GM23338 (cell line): ENCODE data around the gene CPNE4. TPM values are rescaled to one million over a fixed set of nuclear protein-coding genes. Genes with fewer than 3 reads are reported as not detected.

ENCODE experiments used
- ATAC-seq: fragments of 200-7000 bp; cut with Tn5 transposase; 3 replicates; pipeline ENCODE4 v1.9.1; 2020
- DNase-seq: peaks from one replicate; pipeline ENCODE4 v3.0.0-alpha.2; 2015; ENCODE audit warnings: low spot score
- H2AFZ ChIP-seq: fragments of 200-600 bp; sonication (generic); 2 replicates; pipeline ENCODE4 v1.8.0; 2016; ENCODE audit warnings: antibody characterized with exemption, mild to moderate bottlenecking, moderate library complexity
- H3F3A ChIP-seq: fragments of 200-600 bp; sonication (generic); replicated peaks from 2 replicates; pipeline ENCODE4 v1.8.0; 2017; ENCODE audit warnings: antibody characterized with exemption, mixed run types, low read depth
- H3K27ac ChIP-seq: fragments of 200-600 bp; sonication (generic); 2 replicates; pipeline ENCODE4 v1.6.1; 2016; ENCODE audit warnings: low read depth
- H3K27me3 ChIP-seq: fragments of 200-600 bp; sonication (generic); 2 replicates; pipeline ENCODE4 v1.8.0; 2016; ENCODE audit warnings: mild to moderate bottlenecking, mixed run types, moderate library complexity; ENCODE audit not compliant: insufficient read depth
- H3K36me3 ChIP-seq: fragments of 200-600 bp; sonication (generic); 2 replicates; pipeline ENCODE4 v1.8.0; 2016; ENCODE audit warnings: mild to moderate bottlenecking; ENCODE audit not compliant: insufficient read depth
- H3K4me1 ChIP-seq: fragments of 200-600 bp; sonication (generic); 2 replicates; pipeline ENCODE4 v1.8.0; 2016; ENCODE audit warnings: mild to moderate bottlenecking, moderate library complexity; ENCODE audit not compliant: insufficient read depth
- H3K4me2 ChIP-seq: fragments of 200-600 bp; sonication (generic); 2 replicates; pipeline ENCODE4 v1.7.1; 2017; ENCODE audit warnings: mixed run types
- H3K4me3 ChIP-seq: fragments of 200-600 bp; sonication (generic); 2 replicates; pipeline ENCODE4 v1.6.1; 2016; ENCODE audit warnings: mixed run types
- H3K79me2 ChIP-seq: fragments of 200-600 bp; sonication (generic); replicated peaks from 2 replicates; pipeline ENCODE4 v1.8.0; 2017; ENCODE audit warnings: mild to moderate bottlenecking; ENCODE audit not compliant: insufficient read depth
- H3K9me2 ChIP-seq: fragments of 200-600 bp; sonication (generic); 2 replicates; pipeline ENCODE4 v1.8.0; 2017; ENCODE audit not compliant: insufficient read depth
- H4K20me1 ChIP-seq: fragments of 200-600 bp; sonication (generic); replicated peaks from 2 replicates; pipeline ENCODE4 v1.8.0; 2017; ENCODE audit warnings: mild to moderate bottlenecking; ENCODE audit not compliant: insufficient read depth
- H3K27ac Mint-ChIP-seq: 2 replicates; pipeline ENCODE4 v1.8.0; 2020; ENCODE audit warnings: inconsistent platforms, mild to moderate bottlenecking, moderate library complexity, mixed read lengths
- H3K27me3 Mint-ChIP-seq: 3 replicates; pipeline ENCODE4 v1.8.0; 2022; ENCODE audit warnings: low read depth, mild to moderate bottlenecking, moderate library complexity, mixed read lengths, inconsistent platforms; ENCODE audit not compliant: insufficient read depth, poor library complexity
- H3K36me3 Mint-ChIP-seq: 3 replicates; pipeline ENCODE4 v1.8.0; 2021; ENCODE audit warnings: low read depth, mild to moderate bottlenecking, inconsistent platforms, moderate library complexity, mixed read lengths
- H3K4me1 Mint-ChIP-seq: 3 replicates; pipeline ENCODE4 v1.8.0; 2020; ENCODE audit warnings: mild to moderate bottlenecking, inconsistent platforms, mixed read lengths
- H3K4me3 Mint-ChIP-seq: 3 replicates; pipeline ENCODE4 v1.8.0; 2021; ENCODE audit warnings: moderate library complexity, mild to moderate bottlenecking, inconsistent platforms, mixed read lengths
- H3K9me3 Mint-ChIP-seq: 3 replicates; pipeline ENCODE4 v1.8.0; 2020; ENCODE audit warnings: moderate library complexity, mild to moderate bottlenecking, inconsistent platforms, mixed read lengths
- ETS1 ChIP-seq: IDR thresholded peaks from 2 replicates; pipeline ENCODE4 v1.6.1; 2016; ENCODE audit warnings: antibody characterized with exemption
- EZH2 ChIP-seq: fragments of 200-600 bp; sonication (generic); IDR thresholded peaks from one replicate; pipeline ENCODE4 v1.8.0; 2017; ENCODE audit warnings: antibody characterized with exemption, mild to moderate bottlenecking, low read depth; ENCODE audit not compliant: unreplicated experiment
- REST ChIP-seq: IDR thresholded peaks from one replicate; pipeline ENCODE4 v1.6.1; 2018; ENCODE audit warnings: antibody characterized with exemption; ENCODE audit not compliant: unreplicated experiment
- STAT1 ChIP-seq: IDR thresholded peaks from one replicate; pipeline ENCODE4 v1.6.1; 2016; ENCODE audit warnings: antibody characterized with exemption; ENCODE audit not compliant: unreplicated experiment
- polyA plus RNA-seq: library from polyadenylated mRNA; unstranded; fragments of >200 nt; fragmentation: Nextera tagmentation; extraction: Ambion mirVana; gene quantifications from 2 replicates; pipeline ENCODE4 v1.2.1, GENCODE V29; 2016
- total RNA-seq: library from RNA; depleted of rRNA; stranded (reverse); fragments of >200 nt; shearing (Covaris generic); gene quantifications from 2 replicates; pipeline ENCODE4 v1.2.3, GENCODE V29; 2014
- TF ChIP-seq, protein P1 (sequence below): fragments of 250-450 bp; sonication (Bioruptor Pico); IDR thresholded peaks from 2 replicates; pipeline ENCODE4 v1.5.0; 2020; ENCODE audit warnings: mild to moderate bottlenecking, moderate library complexity

The CPNE4 gene
- total and polyA plus RNA-seq, 2 experiments from 2014 or later: 2.0 to 6.5 TPM

DNA sequence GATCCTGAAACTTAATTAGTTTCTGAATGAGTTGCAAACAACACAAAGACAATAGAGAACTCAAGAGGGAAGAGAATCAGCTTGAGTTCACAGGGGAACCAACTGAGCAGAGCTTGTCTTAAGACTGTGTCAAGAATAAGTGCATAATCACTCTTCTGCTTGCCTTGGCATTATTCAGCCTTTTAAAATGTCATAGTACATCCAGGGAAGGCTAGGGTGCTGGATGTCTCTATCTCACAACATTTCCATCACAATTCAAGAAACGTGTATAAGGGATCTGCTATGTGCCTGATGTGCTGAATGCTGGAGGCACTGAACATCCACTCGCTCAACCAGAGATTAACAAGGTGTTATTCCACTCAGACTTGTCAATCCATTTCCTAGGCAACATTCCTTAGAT is 122.6 kb downstream of the CPNE4 start:
- Histone ChIP-seq H3K36me3 (no peaks in the 10 kb centered on the region), H2AFZ (no peak overlapping the region), H3F3A (no peaks in the 10 kb centered on the region), H3K9me2 (peaks cover 10% of the 10 kb centered on the region; the same call in 1 of the 2 replicates), H4K20me1 (no peaks in the 10 kb centered on the region), H3K4me3 (no peak overlapping the region), H3K4me2 (peak overlapping the region; percentile 19), H3K27ac (no peak overlapping the region), H3K27me3 (no peaks in the 10 kb centered on the region), H3K79me2 (no peaks in the 10 kb centered on the region), H3K4me1 (peaks cover 46% of the 10 kb centered on the region)
- Mint-ChIP-seq H3K4me1 (peaks cover 48% of the 10 kb centered on the region), H3K36me3 (no peaks in the 10 kb centered on the region; the same call in 2 of the 3 replicates), H3K27ac (no peak overlapping the region), H3K27me3 (no peaks in the 10 kb centered on the region), H3K4me3 (no peak overlapping the region), H3K9me3 (no peaks in the 10 kb centered on the region)
- ATAC-seq (peak; percentile 23; the same call in 1 of the 3 replicates), DNase-seq (no peak)
- TF ChIP-seq STAT1: no peak
- TF ChIP-seq ETS1: no peak

DNA sequence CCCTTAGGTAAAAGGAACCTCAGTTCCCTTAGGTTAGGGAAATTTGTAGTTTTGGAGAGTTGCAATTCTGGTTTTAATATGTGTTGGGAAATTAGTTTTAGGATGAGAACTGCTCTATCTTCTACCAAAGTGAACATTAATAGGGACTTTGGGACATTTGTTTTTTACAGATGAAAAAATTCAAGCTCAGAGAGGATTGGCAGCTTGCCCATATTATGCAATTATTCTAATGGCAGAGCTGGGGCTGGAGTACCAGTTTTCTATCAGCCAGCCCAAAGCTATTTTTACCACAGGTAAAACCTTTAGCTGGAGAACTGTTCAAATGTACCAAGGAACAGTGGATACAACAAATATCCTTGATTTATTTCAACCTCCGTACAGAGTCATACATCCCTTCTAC is 127.0 kb downstream of the CPNE4 start:
- no peak for ATAC-seq
- peaks cover 13% of the 10 kb centered on the region for H3K4me1 Mint-ChIP-seq

More for the DNA sequence above, 127.0 kb downstream of the CPNE4 start:
- H3K36me3 ChIP-seq: no peaks in the 10 kb centered on the region
- TF ChIP-seq EZH2 (no peak), REST (no peak)
- TF ChIP-seq, protein P1, sequence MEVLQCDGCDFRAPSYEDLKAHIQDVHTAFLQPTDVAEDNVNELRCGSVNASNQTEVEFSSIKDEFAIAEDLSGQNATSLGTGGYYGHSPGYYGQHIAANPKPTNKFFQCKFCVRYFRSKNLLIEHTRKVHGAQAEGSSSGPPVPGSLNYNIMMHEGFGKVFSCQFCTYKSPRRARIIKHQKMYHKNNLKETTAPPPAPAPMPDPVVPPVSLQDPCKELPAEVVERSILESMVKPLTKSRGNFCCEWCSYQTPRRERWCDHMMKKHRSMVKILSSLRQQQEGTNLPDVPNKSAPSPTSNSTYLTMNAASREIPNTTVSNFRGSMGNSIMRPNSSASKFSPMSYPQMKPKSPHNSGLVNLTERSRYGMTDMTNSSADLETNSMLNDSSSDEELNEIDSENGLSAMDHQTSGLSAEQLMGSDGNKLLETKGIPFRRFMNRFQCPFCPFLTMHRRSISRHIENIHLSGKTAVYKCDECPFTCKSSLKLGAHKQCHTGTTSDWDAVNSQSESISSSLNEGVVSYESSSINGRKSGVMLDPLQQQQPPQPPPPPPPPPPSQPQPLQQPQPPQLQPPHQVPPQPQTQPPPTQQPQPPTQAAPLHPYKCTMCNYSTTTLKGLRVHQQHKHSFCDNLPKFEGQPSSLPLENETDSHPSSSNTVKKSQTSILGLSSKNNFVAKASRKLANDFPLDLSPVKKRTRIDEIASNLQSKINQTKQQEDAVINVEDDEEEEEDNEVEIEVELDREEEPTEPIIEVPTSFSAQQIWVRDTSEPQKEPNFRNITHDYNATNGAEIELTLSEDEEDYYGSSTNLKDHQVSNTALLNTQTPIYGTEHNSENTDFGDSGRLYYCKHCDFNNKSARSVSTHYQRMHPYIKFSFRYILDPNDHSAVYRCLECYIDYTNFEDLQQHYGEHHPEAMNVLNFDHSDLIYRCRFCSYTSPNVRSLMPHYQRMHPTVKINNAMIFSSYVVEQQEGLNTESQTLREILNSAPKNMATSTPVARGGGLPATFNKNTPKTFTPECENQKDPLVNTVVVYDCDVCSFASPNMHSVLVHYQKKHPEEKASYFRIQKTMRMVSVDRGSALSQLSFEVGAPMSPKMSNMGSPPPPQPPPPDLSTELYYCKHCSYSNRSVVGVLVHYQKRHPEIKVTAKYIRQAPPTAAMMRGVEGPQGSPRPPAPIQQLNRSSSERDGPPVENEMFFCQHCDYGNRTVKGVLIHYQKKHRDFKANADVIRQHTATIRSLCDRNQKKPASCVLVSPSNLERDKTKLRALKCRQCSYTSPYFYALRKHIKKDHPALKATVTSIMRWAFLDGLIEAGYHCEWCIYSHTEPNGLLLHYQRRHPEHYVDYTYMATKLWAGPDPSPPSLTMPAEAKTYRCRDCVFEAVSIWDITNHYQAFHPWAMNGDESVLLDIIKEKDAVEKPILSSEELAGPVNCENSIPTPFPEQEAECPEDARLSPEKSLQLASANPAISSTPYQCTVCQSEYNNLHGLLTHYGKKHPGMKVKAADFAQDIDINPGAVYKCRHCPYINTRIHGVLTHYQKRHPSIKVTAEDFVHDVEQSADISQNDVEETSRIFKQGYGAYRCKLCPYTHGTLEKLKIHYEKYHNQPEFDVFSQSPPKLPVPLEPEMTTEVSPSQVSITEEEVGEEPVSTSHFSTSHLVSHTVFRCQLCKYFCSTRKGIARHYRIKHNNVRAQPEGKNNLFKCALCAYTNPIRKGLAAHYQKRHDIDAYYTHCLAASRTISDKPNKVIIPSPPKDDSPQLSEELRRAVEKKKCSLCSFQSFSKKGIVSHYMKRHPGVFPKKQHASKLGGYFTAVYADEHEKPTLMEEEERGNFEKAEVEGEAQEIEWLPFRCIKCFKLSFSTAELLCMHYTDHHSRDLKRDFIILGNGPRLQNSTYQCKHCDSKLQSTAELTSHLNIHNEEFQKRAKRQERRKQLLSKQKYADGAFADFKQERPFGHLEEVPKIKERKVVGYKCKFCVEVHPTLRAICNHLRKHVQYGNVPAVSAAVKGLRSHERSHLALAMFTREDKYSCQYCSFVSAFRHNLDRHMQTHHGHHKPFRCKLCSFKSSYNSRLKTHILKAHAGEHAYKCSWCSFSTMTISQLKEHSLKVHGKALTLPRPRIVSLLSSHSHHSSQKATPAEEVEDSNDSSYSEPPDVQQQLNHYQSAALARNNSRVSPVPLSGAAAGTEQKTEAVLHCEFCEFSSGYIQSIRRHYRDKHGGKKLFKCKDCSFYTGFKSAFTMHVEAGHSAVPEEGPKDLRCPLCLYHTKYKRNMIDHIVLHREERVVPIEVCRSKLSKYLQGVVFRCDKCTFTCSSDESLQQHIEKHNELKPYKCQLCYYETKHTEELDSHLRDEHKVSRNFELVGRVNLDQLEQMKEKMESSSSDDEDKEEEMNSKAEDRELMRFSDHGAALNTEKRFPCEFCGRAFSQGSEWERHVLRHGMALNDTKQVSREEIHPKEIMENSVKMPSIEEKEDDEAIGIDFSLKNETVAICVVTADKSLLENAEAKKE: no peak
- H3K4me1 ChIP-seq: peaks cover 13% of the 10 kb centered on the region
- H3K79me2 ChIP-seq: no peaks in the 10 kb centered on the region
- no peak overlapping the region for H3K27ac Mint-ChIP-seq
- H3K27me3 ChIP-seq: no peaks in the 10 kb centered on the region
- no peak overlapping the region for H3K4me3 Mint-ChIP-seq
- no peak for DNase-seq
- peaks cover 11% of the 10 kb centered on the region; the same call in 1 of the 2 replicates for H3K9me2 ChIP-seq
- H3K4me3 ChIP-seq: no peak overlapping the region
- H2AFZ ChIP-seq: no peak overlapping the region
- no peak overlapping the region for H3K27ac ChIP-seq
- no peaks in the 10 kb centered on the region for H3F3A ChIP-seq
- H4K20me1 ChIP-seq: no peaks in the 10 kb centered on the region
- no peak overlapping the region for H3K4me2 ChIP-seq
- no peaks in the 10 kb centered on the region for H3K27me3 Mint-ChIP-seq
- H3K36me3 Mint-ChIP-seq: no peaks in the 10 kb centered on the region
- H3K9me3 Mint-ChIP-seq: no peaks in the 10 kb centered on the region
